Aorta (tissue), 5 donors: Measurements from ENCODE around the gene LRTM1. TPM values are rescaled to one million over a fixed set of nuclear protein-coding genes. Genes with fewer than 3 reads are reported as not detected.

Experiments
- ATAC-seq: fragments of 200-7000 bp; cut with Tn5 transposase; one replicate; pipeline ENCODE4 v1.9.1; 2022; ENCODE audit warnings: moderate library complexity; ENCODE audit not compliant: low FRiP score
- DNase-seq, 2 donors: peaks; one replicate each; pipeline ENCODE4 v3.0.0-alpha.2; 2020
- H3K27ac ChIP-seq, 2 donors: one replicate each; pipeline ENCODE4 v1.5.1; 2013; ENCODE audit warnings: low read length in 2 of 2, mild to moderate bottlenecking in 2 of 2, moderate library complexity in 2 of 2, control low read depth in 1 of 2, inconsistent platforms in 1 of 2, low read depth in 1 of 2
- H3K27me3 ChIP-seq, 2 donors: one replicate each; pipeline ENCODE4 v1.6.1; 2013; ENCODE audit warnings: control low read depth in 1 of 2, low read length in 1 of 2, mild to moderate bottlenecking in 1 of 2, moderate library complexity in 1 of 2; ENCODE audit not compliant: insufficient read depth in 2 of 2, control insufficient read depth in 1 of 2
- H3K36me3 ChIP-seq, 2 donors: one replicate each; pipeline ENCODE4 v1.6.1; 2013; ENCODE audit warnings: control low read depth in 1 of 2, low read length in 1 of 2, mild to moderate bottlenecking in 1 of 2; ENCODE audit not compliant: insufficient read depth in 2 of 2, control insufficient read depth in 1 of 2
- H3K4me1 ChIP-seq, 2 donors: one replicate each; pipeline ENCODE4 v1.6.1; 2013; ENCODE audit warnings: low read length in 2 of 2, control low read depth in 1 of 2, mild to moderate bottlenecking in 1 of 2, moderate library complexity in 1 of 2; ENCODE audit not compliant: insufficient read depth in 2 of 2, control insufficient read depth in 1 of 2
- H3K4me3 ChIP-seq, 2 donors: one replicate each; pipeline ENCODE4 v1.5.1; 2013; ENCODE audit warnings: low read length in 2 of 2, control low read depth in 1 of 2, mild to moderate bottlenecking in 1 of 2
- H3K9me3 ChIP-seq: one replicate; pipeline ENCODE4 v1.6.1; 2013; ENCODE audit warnings: mild to moderate bottlenecking, low read length; ENCODE audit not compliant: control insufficient read depth
- WGBS, 2 donors: extraction: QIAGEN DNeasy Blood & Tissue Kit; methylation state at CpG; one replicate each; pipeline ENCODE4 v1.1.7; 2013; 5-methylcytosine and 5-hydroxymethylcytosine counted together
- intact Hi-C, 2 donors: fragments of 100-400 bp; cut with DNase I; formaldehyde crosslinking; loops; one replicate each; pipeline versions ENCODE4 v1.14.2 to v1.15.0; 2022
- long read RNA-seq, 2 donors: library from polyadenylated mRNA; unstranded; transcript quantifications; one replicate each; pipeline ENCODE4 v2.0.0, GENCODE V29; 2020 to 2021
- polyA plus RNA-seq, 2 donors: library from polyadenylated mRNA; stranded (reverse); fragments of 200-250 nt; gene quantifications; one replicate each; pipeline ENCODE4 v1.2.3, GENCODE V29; 2013
- total RNA-seq, 2 donors: library from RNA; stranded (reverse); fragmentation: NEBNext Ultra II Directional; extraction: Animal tissue kit (Norgen Biotek cat#: 25700); gene quantifications; one replicate each; pipeline ENCODE4 v1.2.1, GENCODE V29; 2021
- donor health status: healthy with polysubstance abuse.
- donor health status: Bipolar disorder and iron deficiency.
- donor health status: DM: no; HTN: no; CAD: no.
- donor health status: DM: no; HTN: no; CAD: no.
- donor health status: DM: yes; HTN: yes; CAD: no.

LRTM1 gene
- total RNA-seq: not detected
- not detected for polyA plus RNA-seq
- long read RNA-seq, donor 1: 0 reads
- long read RNA-seq, donor 2, partial matches to known transcripts: 0 of 1 reads
- long read RNA-seq, donor 2, other reads (novel, unspliced or antisense): 1 of 1 reads

- Histone ChIP-seq H3K36me3 (no peaks in the 10 kb centered on the region), H3K9me3 (no peaks in the 10 kb centered on the region), H3K4me1 (peaks cover 0 to 2% of the 10 kb centered on the region in 2 donors), H3K4me3 (no peak within 1 kb of the TSS), H3K27me3 (no peaks in the 10 kb centered on the region), H3K27ac (no peak within 1 kb of the TSS)
- intact Hi-C loops: no loop called here
- WGBS, 2 donors: 53 to 63% methylated on average over 14 of the region's 14 CpGs
- no peak for DNase-seq
- no peak for ATAC-seq
Measured at GRCh38 chr3:54928046-54928770, at the start of gene LRTM1. Gene LRTM1 (minus strand): TSS chr3:54928059. CDS start chr3:54927911, 148 bp downstream.

- no peaks in the 10 kb centered on the region for H3K36me3 ChIP-seq
- H3K9me3 ChIP-seq: no peaks in the 10 kb centered on the region
- ATAC-seq (no peak), DNase-seq (no peak)
- 94 to 100% methylated on average over 1 of the region's 1 CpG for WGBS, 2 donors
- no peak overlapping the region for H3K4me3 ChIP-seq
- no peaks in the 10 kb centered on the region for H3K27me3 ChIP-seq
- no peak overlapping the region for H3K27ac ChIP-seq
- H3K4me1 ChIP-seq: no peaks in the 10 kb centered on the region
- intact Hi-C loops: no loop called here
Measured at GRCh38 chr3:54977439-54977838, 49.6 kb upstream of the LRTM1 start.

- 5% methylated on average over 1 of the region's 1 CpG for WGBS, 2 donors
- Histone ChIP-seq H3K4me3 (no peak overlapping the region), H3K27ac (no peak overlapping the region), H3K27me3 (no peaks in the 10 kb centered on the region), H3K4me1 (no peaks in the 10 kb centered on the region), H3K9me3 (no peaks in the 10 kb centered on the region), H3K36me3 (no peaks in the 10 kb centered on the region)
- ATAC-seq (no peak), DNase-seq (no peak)
- intact Hi-C loops: no loop called here
Measured at GRCh38 chr3:54970895-54971294, 43.0 kb upstream of the LRTM1 start.

DNA sequence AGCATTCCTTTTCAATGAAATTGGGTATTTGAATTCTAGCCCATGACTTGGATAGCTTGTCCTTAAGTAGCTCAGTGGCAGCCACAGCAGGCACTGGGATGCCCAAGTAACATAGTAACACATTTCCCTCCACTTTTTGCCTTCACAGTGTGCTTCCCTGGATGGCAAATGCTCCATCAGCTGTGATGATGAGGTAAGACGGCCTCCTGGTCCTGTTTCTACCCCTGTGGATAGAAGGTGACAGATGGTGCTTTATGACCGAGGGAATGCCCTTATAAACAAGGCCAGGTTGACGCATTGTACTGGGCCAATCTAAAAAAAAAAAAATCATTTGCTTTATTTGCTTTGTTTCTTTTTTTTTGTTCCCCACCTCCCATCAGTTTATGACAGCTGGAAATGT lies 41.8 kb upstream of the LRTM1 start:
- Histone ChIP-seq H3K36me3 (no peaks in the 10 kb centered on the region), H3K4me3 (no peak overlapping the region), H3K27me3 (no peaks in the 10 kb centered on the region), H3K27ac (no peak overlapping the region), H3K9me3 (no peaks in the 10 kb centered on the region), H3K4me1 (no peaks in the 10 kb centered on the region)
- DNase-seq (no peak), ATAC-seq (no peak)
- intact Hi-C loops: no loop called here
- 90 to 95% methylated on average over 3 of the region's 3 CpGs for WGBS, 2 donors

DNA sequence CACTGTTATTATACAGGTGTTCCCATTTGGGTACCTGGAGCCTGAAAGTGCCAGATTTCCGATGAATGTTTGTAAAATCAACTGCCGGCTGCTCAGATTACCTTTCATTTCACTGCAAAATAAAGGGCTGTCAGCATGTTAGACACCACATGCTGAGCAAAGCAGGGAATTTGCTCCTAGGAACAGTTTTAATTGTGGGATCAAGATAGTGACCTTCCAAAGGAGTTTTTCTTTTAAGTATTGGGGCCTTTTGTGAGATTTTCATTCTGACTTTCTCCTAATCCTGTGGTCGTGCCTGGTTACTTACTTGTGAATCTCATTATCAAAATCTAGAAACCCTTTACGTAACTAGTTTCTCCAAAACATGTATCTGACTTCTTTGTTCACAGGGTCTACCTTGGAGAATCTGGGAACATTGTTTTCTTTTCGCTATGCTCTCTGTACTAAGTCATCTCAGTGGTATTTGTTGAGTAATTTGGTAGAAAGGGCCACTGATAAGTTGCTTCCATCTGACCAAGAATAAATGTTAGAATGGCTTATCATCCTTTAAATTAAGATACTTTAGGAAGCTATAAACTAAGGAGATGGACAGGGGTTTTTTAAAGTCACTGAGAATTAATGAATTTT lies 40.8 kb upstream of the LRTM1 start:
- WGBS, 2 donors: 81 to 88% methylated on average over 5 of the region's 5 CpGs
- ATAC-seq (no peak), DNase-seq (no peak)
- no peaks in the 10 kb centered on the region for H3K4me1 ChIP-seq
- H3K27ac ChIP-seq: no peak overlapping the region
- H3K9me3 ChIP-seq: no peaks in the 10 kb centered on the region
- no peaks in the 10 kb centered on the region for H3K36me3 ChIP-seq
- intact Hi-C loops: no loop called here
- H3K27me3 ChIP-seq: no peaks in the 10 kb centered on the region
- no peak overlapping the region for H3K4me3 ChIP-seq

GRCh38 chr3:54967731-54968161 lies 39.9 kb upstream of the LRTM1 start:
- DNase-seq (no peak), ATAC-seq (no peak)
- Histone ChIP-seq H3K27me3 (no peaks in the 10 kb centered on the region), H3K4me1 (no peaks in the 10 kb centered on the region), H3K36me3 (no peaks in the 10 kb centered on the region), H3K4me3 (no peak overlapping the region), H3K27ac (no peak overlapping the region), H3K9me3 (no peaks in the 10 kb centered on the region)
- intact Hi-C loops: no loop called here
- 63 to 71% methylated on average over 1 of the region's 1 CpG for WGBS, 2 donors

DNA sequence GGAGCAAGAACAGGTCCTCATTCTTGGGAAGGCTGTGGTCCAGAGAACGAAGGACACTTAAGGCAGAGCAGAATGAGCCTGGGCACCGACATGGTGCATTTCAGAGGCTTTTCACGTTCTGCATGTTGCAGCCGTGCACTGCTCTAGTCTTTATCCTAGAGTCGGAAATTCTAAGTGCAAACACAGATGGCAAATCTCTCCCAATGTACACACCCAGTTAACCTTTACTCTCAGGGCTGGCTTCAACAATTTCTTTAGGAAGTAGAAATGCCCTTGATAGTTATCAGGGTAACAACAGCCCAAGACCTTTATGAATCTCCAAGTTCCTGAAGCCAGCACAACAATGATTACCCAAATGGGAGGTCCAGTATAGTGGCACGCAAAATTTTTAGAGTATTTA lies 39.1 kb upstream of the LRTM1 start:
- Histone ChIP-seq H3K36me3 (no peaks in the 10 kb centered on the region), H3K9me3 (no peaks in the 10 kb centered on the region), H3K27ac (no peak overlapping the region), H3K4me1 (no peaks in the 10 kb centered on the region), H3K27me3 (no peaks in the 10 kb centered on the region), H3K4me3 (no peak overlapping the region)
- ATAC-seq (no peak), DNase-seq (no peak)
- intact Hi-C loops: no loop called here
- WGBS, 2 donors: 66 to 67% methylated on average over 6 of the region's 6 CpGs

DNA sequence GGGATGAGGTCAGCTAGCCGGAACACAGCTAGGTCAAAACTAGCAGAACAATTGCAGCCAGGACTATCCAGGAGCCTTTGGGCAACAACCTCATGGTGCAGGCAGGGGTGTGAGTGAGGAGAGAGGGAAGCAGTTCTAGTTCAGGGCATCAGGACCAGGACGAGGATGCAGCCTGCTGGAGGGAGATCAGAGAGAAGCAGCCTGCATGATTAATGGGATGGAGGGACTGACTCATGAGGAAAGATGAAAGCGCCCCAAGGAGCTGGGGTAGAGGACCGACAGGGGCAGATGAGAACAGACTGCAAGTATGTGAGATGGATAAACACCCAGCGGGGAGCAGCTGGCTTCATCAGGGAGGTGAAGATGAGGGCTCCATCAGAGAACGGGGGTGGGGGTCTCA lies 37.9 kb upstream of the LRTM1 start:
- Histone ChIP-seq H3K4me3 (no peak overlapping the region), H3K27me3 (no peaks in the 10 kb centered on the region), H3K4me1 (no peaks in the 10 kb centered on the region), H3K27ac (no peak overlapping the region), H3K9me3 (no peaks in the 10 kb centered on the region), H3K36me3 (no peaks in the 10 kb centered on the region)
- 67 to 75% methylated on average over 6 of the region's 6 CpGs for WGBS, 2 donors
- intact Hi-C loops: no loop called here
- ATAC-seq: no peak
- DNase-seq: no peak

DNA sequence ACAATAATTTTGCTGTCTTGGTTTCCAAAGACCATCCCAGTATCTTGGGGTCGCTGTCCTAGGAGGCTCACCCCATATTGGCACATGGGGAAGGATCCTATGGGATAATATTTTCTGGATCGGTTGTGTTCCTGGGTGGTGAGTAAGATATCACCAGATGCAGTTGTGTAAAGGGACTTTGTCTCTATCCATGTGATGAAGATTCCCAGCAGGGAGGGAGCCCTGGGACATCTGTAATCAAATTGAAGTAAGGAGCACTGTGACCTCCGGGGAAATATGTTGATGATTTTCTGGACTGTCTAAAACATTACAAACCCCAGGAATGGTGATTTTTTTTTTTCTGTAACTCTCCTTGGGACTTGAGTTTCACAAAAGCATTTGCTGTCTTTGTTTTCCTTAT lies 36.2 kb upstream of the LRTM1 start:
- ATAC-seq: no peak
- no peak overlapping the region for H3K4me3 ChIP-seq
- H3K27ac ChIP-seq: no peak overlapping the region
- intact Hi-C loops: no loop called here
- H3K9me3 ChIP-seq: no peaks in the 10 kb centered on the region
- WGBS, 2 donors: 76 to 83% methylated on average over 3 of the region's 3 CpGs
- no peaks in the 10 kb centered on the region for H3K27me3 ChIP-seq
- no peaks in the 10 kb centered on the region for H3K4me1 ChIP-seq
- H3K36me3 ChIP-seq: no peaks in the 10 kb centered on the region
- no peak for DNase-seq
